ENCODE data around the gene CTNNA2.

The CTNNA2 gene

GRCh38 chr2:80001701-80002101, 488.9 kb downstream of the CTNNA2 start:
- no peaks in the 10 kb centered on the region for H3K27me3 ChIP-seq
- DNase-seq: no peak
- H3K4me3 ChIP-seq (ENCODE audit: low read depth, low read length): no peak overlapping the region
- no peak for TF ChIP-seq CTCF (IDR thresholded peaks at IDR 0.05; ENCODE audit: low read depth, low read length)
- H3K36me3 ChIP-seq: no peaks in the 10 kb centered on the region
- H3K9me3 ChIP-seq: no peaks in the 10 kb centered on the region
- H3K4me1 ChIP-seq: peaks cover 13% of the 10 kb centered on the region

- peaks cover 13% of the 10 kb centered on the region for H3K4me1 ChIP-seq
- H3K4me3 ChIP-seq (ENCODE audit: low read depth, low read length): no peak overlapping the region
- TF ChIP-seq CTCF (IDR thresholded peaks at IDR 0.05; ENCODE audit: low read depth, low read length): no peak
- H3K9me3 ChIP-seq: no peaks in the 10 kb centered on the region
- no peaks in the 10 kb centered on the region for H3K27me3 ChIP-seq
- no peaks in the 10 kb centered on the region for H3K36me3 ChIP-seq
- DNase-seq: no peak
These were observed 489.3 kb downstream of the CTNNA2 start for GRCh38 chr2:80002112-80002511.

- no peak overlapping the region for H3K4me3 ChIP-seq (ENCODE audit: low read depth, low read length)
- H3K27me3 ChIP-seq: no peaks in the 10 kb centered on the region
- DNase-seq: no peak
- H3K4me1 ChIP-seq: peaks cover 11% of the 10 kb centered on the region
- H3K9me3 ChIP-seq: no peaks in the 10 kb centered on the region
- TF ChIP-seq CTCF (IDR thresholded peaks at IDR 0.05; ENCODE audit: low read depth, low read length): no peak
- no peaks in the 10 kb centered on the region for H3K36me3 ChIP-seq
These were observed 489.8 kb downstream of the CTNNA2 start for GRCh38 chr2:80002568-80003157.

- Histone ChIP-seq H3K4me3 (ENCODE audit: low read depth, low read length) (no peak overlapping the region), H3K27me3 (no peaks in the 10 kb centered on the region), H3K4me1 (no peaks in the 10 kb centered on the region), H3K9me3 (no peaks in the 10 kb centered on the region), H3K36me3 (no peaks in the 10 kb centered on the region)
- DNase-seq: no peak
- TF ChIP-seq CTCF (IDR thresholded peaks at IDR 0.05; ENCODE audit: low read depth, low read length): no peak
These were observed 495.1 kb downstream of the CTNNA2 start for GRCh38 chr2:80007777-80008503.

DNA sequence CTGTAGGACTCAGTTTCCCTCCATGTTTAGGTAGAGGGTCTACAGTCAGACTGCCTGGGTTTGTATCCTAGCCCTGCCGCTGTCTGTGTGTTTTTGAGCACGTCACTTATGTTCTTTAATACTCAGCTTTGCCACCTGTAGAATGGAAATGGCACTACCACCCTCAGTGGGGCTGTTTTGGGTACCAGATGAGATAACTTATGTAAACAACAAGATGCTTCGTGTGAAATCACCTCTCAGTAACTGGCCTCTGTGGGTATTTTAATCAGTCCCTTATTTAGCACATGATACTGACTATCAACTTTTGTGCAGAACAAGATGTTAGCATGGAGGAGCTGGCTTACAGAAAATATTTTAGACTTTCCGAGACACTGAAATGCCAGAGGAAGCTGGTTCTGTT, 495.7 kb downstream of the CTNNA2 start:
- H3K27me3 ChIP-seq: no peaks in the 10 kb centered on the region
- no peak for TF ChIP-seq CTCF (IDR thresholded peaks at IDR 0.05; ENCODE audit: low read depth, low read length)
- no peak overlapping the region for H3K4me3 ChIP-seq (ENCODE audit: low read depth, low read length)
- no peak for DNase-seq
- H3K36me3 ChIP-seq: no peaks in the 10 kb centered on the region
- no peaks in the 10 kb centered on the region for H3K4me1 ChIP-seq
- no peaks in the 10 kb centered on the region for H3K9me3 ChIP-seq

GRCh38 chr2:80009211-80009610, 496.4 kb downstream of the CTNNA2 start:
- no peaks in the 10 kb centered on the region for H3K27me3 ChIP-seq
- no peaks in the 10 kb centered on the region for H3K36me3 ChIP-seq
- DNase-seq: no peak
- no peaks in the 10 kb centered on the region for H3K4me1 ChIP-seq
- TF ChIP-seq CTCF (IDR thresholded peaks at IDR 0.05; ENCODE audit: low read depth, low read length): no peak
- no peaks in the 10 kb centered on the region for H3K9me3 ChIP-seq
- H3K4me3 ChIP-seq (ENCODE audit: low read depth, low read length): no peak overlapping the region

Data from BE2C (cell line).